H1 (cell line): ENCODE measurements around the gene DMAC2. TPM values are rescaled to one million over a fixed set of nuclear protein-coding genes. Genes with fewer than 3 reads are reported as not detected.

Source experiments
- CTCF ChIA-PET: fragments of 300-600 bp; sonication (Branson Sonifier 250); formaldehyde crosslinking; loops from one replicate; lab custom pipeline; 2021; ENCODE audit not compliant: partially characterized antibody; lab: Charles Lee
- POLR2A ChIA-PET: fragments of 300-600 bp; sonication (Branson Sonifier 250); formaldehyde crosslinking; loops from one replicate; lab custom pipeline; 2021; ENCODE audit warnings: inconsistent platforms; ENCODE audit not compliant: partially characterized antibody; lab: Charles Lee
- DNase-seq, 2 experiments: peaks; one replicate each; pipeline versions ENCODE4 v3.0.0 to v3.0.0-alpha.2; 2010 to 2022; ENCODE audit warnings: low spot score in 2 of 2, low read depth in 1 of 2, mixed read lengths in 1 of 2
- FAIRE-seq: peaks from 2 replicates; lab custom pipeline; 2011; peaks lifted over from hg19 to GRCh38; lab: Jason Lieb, UNC
- H2AFZ ChIP-seq: 2 replicates; pipeline ENCODE4 v1.8.1; 2012; ENCODE audit warnings: low read length, inconsistent platforms
- H2AK5ac ChIP-seq: 2 replicates; pipeline ENCODE4 v1.6.1; 2013; ENCODE audit warnings: low read depth, low read length
- H2BK120ac ChIP-seq: replicated peaks from 2 replicates; pipeline ENCODE3; 2013; ENCODE audit warnings: low read depth, low read length, inconsistent platforms
- H2BK12ac ChIP-seq: 2 replicates; pipeline ENCODE4 v1.6.1; 2013; ENCODE audit warnings: low read depth, low read length
- H2BK15ac ChIP-seq: 2 replicates; pipeline ENCODE4 v1.6.1; 2013; ENCODE audit warnings: low read length
- H2BK20ac ChIP-seq: 2 replicates; pipeline ENCODE4 v1.6.1; 2013; ENCODE audit warnings: low read length
- H2BK5ac ChIP-seq: 2 replicates; pipeline ENCODE4 v1.6.1; 2013; ENCODE audit warnings: low read depth, low read length
- H3K14ac ChIP-seq: 2 replicates; pipeline ENCODE4 v1.6.1; 2013; ENCODE audit warnings: inconsistent platforms; ENCODE audit not compliant: insufficient read length
- H3K18ac ChIP-seq: 2 replicates; pipeline ENCODE4 v1.6.1; 2013; ENCODE audit warnings: low read length; ENCODE audit errors: extremely low read depth
- H3K23ac ChIP-seq: 2 replicates; pipeline ENCODE4 v1.6.1; 2013; ENCODE audit warnings: inconsistent platforms; ENCODE audit not compliant: insufficient read length
- H3K23me2 ChIP-seq: 2 replicates; pipeline ENCODE4 v1.6.1; 2013; ENCODE audit warnings: low read depth, low read length
- H3K27ac ChIP-seq: 2 replicates; pipeline ENCODE4 v1.6.1; 2011; ENCODE audit warnings: low read depth, low read length, inconsistent platforms
- H3K27me3 ChIP-seq, 4 experiments: replicated peaks in 1 of 4; 1 replicate in 1 of 4; 2 replicates in 3 of 4; pipeline versions ENCODE4 v1.6.1 to v1.8.1; 2011 to 2013; ENCODE audit warnings: low read length in 3 of 4, mild to moderate bottlenecking in 3 of 4, inconsistent platforms in 2 of 4, mixed read lengths in 2 of 4, moderate library complexity in 1 of 4; ENCODE audit not compliant: control insufficient read depth in 3 of 4, insufficient read depth in 3 of 4; ENCODE audit errors: extremely low read depth in 1 of 4
- H3K36me3 ChIP-seq, 4 experiments: 2 replicates each; pipeline versions ENCODE4 v1.6.1 to v1.8.1; 2011 to 2013; ENCODE audit warnings: mild to moderate bottlenecking in 4 of 4, low read length in 3 of 4, moderate library complexity in 2 of 4, control low read depth in 1 of 4, inconsistent platforms in 1 of 4; ENCODE audit not compliant: insufficient read depth in 4 of 4, control insufficient read depth in 2 of 4
- H3K4ac ChIP-seq: replicated peaks from 2 replicates; pipeline ENCODE3; 2013; ENCODE audit warnings: low read length, low read depth, mixed read lengths, inconsistent platforms; ENCODE audit not compliant: insufficient read length
- H3K4me1 ChIP-seq, 4 experiments: replicated peaks in 1 of 4; 1 replicate in 1 of 4; 2 replicates in 3 of 4; pipeline versions ENCODE4 v1.6.1 to v1.8.1; 2011 to 2013; ENCODE audit warnings: low read length in 3 of 4, inconsistent platforms in 2 of 4, mixed read lengths in 1 of 4; ENCODE audit not compliant: insufficient read depth in 4 of 4, control insufficient read depth in 3 of 4
- H3K4me2 ChIP-seq, 2 experiments: 2 replicates each; pipeline versions ENCODE4 v1.6.1 to v1.8.1; 2011 to 2013; ENCODE audit warnings: low read depth in 2 of 2, low read length in 2 of 2, control low read depth in 1 of 2, inconsistent platforms in 1 of 2, mild to moderate bottlenecking in 1 of 2; ENCODE audit not compliant: insufficient read depth in 1 of 2
- H3K4me3 ChIP-seq, 4 experiments: fragments of 200-600, 300-600 bp in 1 of 4; sonication (generic), shearing (Covaris generic), sonication (Bioruptor Twin) in 1 of 4; 2 replicates each; pipeline versions ENCODE4 v1.5.1 to v1.8.1; 2011 to 2016; ENCODE audit warnings: low read length in 4 of 4, low read depth in 3 of 4, control low read depth in 2 of 4, inconsistent platforms in 2 of 4, mild to moderate bottlenecking in 2 of 4, mixed read lengths in 1 of 4, moderate library complexity in 1 of 4; ENCODE audit not compliant: insufficient read depth in 2 of 4; ENCODE audit errors: extremely low read depth in 1 of 4
- H3K56ac ChIP-seq: replicated peaks from 2 replicates; pipeline ENCODE3; 2013; ENCODE audit warnings: low read depth, mild to moderate bottlenecking, mixed read lengths, low read length, inconsistent platforms; ENCODE audit not compliant: insufficient read length
- H3K79me1 ChIP-seq: 2 replicates; pipeline ENCODE4 v1.6.1; 2013; ENCODE audit warnings: low read depth, low read length, control low read depth
- H3K79me2 ChIP-seq, 2 experiments: 2 replicates each; pipeline versions ENCODE4 v1.6.1 to v1.8.1; 2012 to 2013; ENCODE audit warnings: low read length in 2 of 2, mild to moderate bottlenecking in 2 of 2, inconsistent platforms in 1 of 2; ENCODE audit not compliant: insufficient read depth in 2 of 2, control insufficient read depth in 1 of 2
- H3K9ac ChIP-seq, 4 experiments: replicated peaks in 1 of 4; 1 replicate in 1 of 4; 2 replicates in 3 of 4; pipeline versions ENCODE4 v1.6.1 to v1.8.1; 2011 to 2013; ENCODE audit warnings: low read depth in 3 of 4, low read length in 3 of 4, control low read depth in 2 of 4, mild to moderate bottlenecking in 2 of 4, moderate library complexity in 2 of 4, inconsistent platforms in 1 of 4; ENCODE audit errors: extremely low read depth in 1 of 4
- H3K9me3 ChIP-seq, 2 experiments: 2 replicates each; pipeline versions ENCODE4 v1.6.1 to v1.8.1; 2012 to 2013; ENCODE audit warnings: mild to moderate bottlenecking in 2 of 2, moderate library complexity in 2 of 2, control low read depth in 1 of 2, inconsistent platforms in 1 of 2, low read depth in 1 of 2, low read length in 1 of 2, mixed read lengths in 1 of 2; ENCODE audit not compliant: insufficient read depth in 2 of 2
- H4K20me1 ChIP-seq, 2 experiments: replicated peaks in 1 of 2; 2 replicates each; pipeline versions ENCODE3 to v1.8.1; 2011 to 2013; ENCODE audit warnings: inconsistent platforms in 2 of 2, low read length in 2 of 2, mild to moderate bottlenecking in 1 of 2; ENCODE audit not compliant: insufficient read depth in 2 of 2, control insufficient read depth in 1 of 2
- H4K5ac ChIP-seq: 2 replicates; pipeline ENCODE4 v1.6.1; 2013; ENCODE audit warnings: low read length, low read depth, mixed read lengths, inconsistent platforms; ENCODE audit not compliant: insufficient read length
- H4K8ac ChIP-seq: 2 replicates; pipeline ENCODE4 v1.8.0; 2013; ENCODE audit warnings: mild to moderate bottlenecking, moderate library complexity, low read length, inconsistent platforms; ENCODE audit not compliant: insufficient read depth; ENCODE audit errors: extremely low read depth
- H4K91ac ChIP-seq: replicated peaks from 2 replicates; pipeline ENCODE3; 2013; ENCODE audit warnings: low read length, mixed read lengths, inconsistent platforms; ENCODE audit not compliant: insufficient read length
- CHD2 ChIP-seq: IDR thresholded peaks from 2 replicates; pipeline ENCODE4 v1.6.1; 2012; ENCODE audit warnings: low read length, improper control_type of control experiment
- SIN3A ChIP-seq, 2 experiments: IDR thresholded peaks in 1 of 2; conservative IDR thresholded peaks in 1 of 2; 2 replicates each; pipeline ENCODE4 v1.6.1; 2011 to 2012; ENCODE audit warnings: low read length in 2 of 2, improper control_type of control experiment in 1 of 2, low read depth in 1 of 2, mild to moderate bottlenecking in 1 of 2
- whole genome bisulfite sequencing, 2 experiments: shearing (Covaris generic) in 1 of 2; methylation state at CpG; one replicate each; pipeline versions ENCODE4 v1.1.6 to v1.1.7; 2013 to 2015; ENCODE audit warnings: low lambda C conversion rate in 2 of 2, mixed read lengths in 2 of 2, inconsistent platforms in 1 of 2, low coverage in 1 of 2, missing lambda C conversion rate in 1 of 2; ENCODE audit not compliant: insufficient replicate concordance in 2 of 2, insufficient coverage in 1 of 2, insufficient read length in 1 of 2; ENCODE audit errors: extremely low coverage in 1 of 2, missing lambda C conversion rate in 1 of 2; 5-methylcytosine and 5-hydroxymethylcytosine counted together
- polyA plus RNA-seq, 7 experiments: library from polyadenylated mRNA; depleted of rRNA in 3 of 7; stranded (reverse) in 5 of 7; unstranded in 2 of 7; fragments of >200 nt in 5 of 7; fragments of 200-250 nt in 2 of 7; gene quantifications; 1 replicate in 5 of 7; 2 replicates in 1 of 7; 4 replicates in 1 of 7; pipeline versions ENCODE4 v1.2.1 to v1.2.3, GENCODE V29; 2011 to 2013; ENCODE audit warnings: missing spikeins in 2 of 7, mixed read lengths in 2 of 7
- total RNA-seq: library from RNA; stranded (reverse); fragmentation: NEBNext Ultra II Directional; extraction: Animal tissue kit (Norgen Biotek cat#: 25700); gene quantifications from 2 replicates; pipeline ENCODE4 v1.2.1, GENCODE V29; 2021

Gene DMAC2
- total and polyA plus RNA-seq, 2 of the 8 experiments (the other 6 are each of a cell fraction or from before 2014, with no cell fraction given), result 86.8 to 170 TPM

- ChIA-PET POLR2A (no interaction called here), CTCF (interaction anchor here (0.8 to 20.4 kb wide), 4 partner anchors 10 to 149 kb away, joined by 3 to 364 read pairs (median 4); no protein-coding TSS in a partner anchor)
- Histone ChIP-seq H3K4ac (no peak overlapping the region), H3K79me2 (no peaks in the 10 kb centered on the region), H4K20me1 (no peaks in the 10 kb centered on the region), H3K4me3 (no peak overlapping the region), H3K27me3 (0 out of 7 replicates have a peak, but pooled peaks cover 0 to 3% (median 0%) of the 10 kb centered on the region in 4 experiments), H2AK5ac (no peak overlapping the region), H3K56ac (no peak overlapping the region), H3K14ac (no peak overlapping the region), H3K4me2 (no peak overlapping the region), H2BK12ac (no peak overlapping the region), H4K5ac (no peak overlapping the region), H4K8ac (no peak overlapping the region), H3K36me3 (no peaks in the 10 kb centered on the region), H3K79me1 (no peaks in the 10 kb centered on the region), H2BK20ac (no peak overlapping the region), H2BK5ac (no peak overlapping the region), H3K9ac (no peak overlapping the region), H3K18ac (no peak overlapping the region), H2BK120ac (no peak overlapping the region), H3K23me2 (no peaks in the 10 kb centered on the region), H2BK15ac (no peak overlapping the region), H4K91ac (no peak overlapping the region), H3K4me1 (no peaks in the 10 kb centered on the region), H2AFZ (no peak overlapping the region), H3K27ac (no peak overlapping the region), H3K23ac (no peak overlapping the region), H3K9me3 (no peaks in the 10 kb centered on the region)
- DNase-seq (peak in 1 of 2 experiments; percentile 27), FAIRE-seq (no peak)
- 56% methylated on average over 5 of the region's 5 CpGs; no CpG with 5 or more reads in 1 of the 2 experiments for WGBS, 2 experiments
- TF ChIP-seq CHD2 (no peak), SIN3A (conservative IDR thresholded peaks at IDR 0.05 in 1 of 2, IDR thresholded peaks at IDR 0.05 in 1 of 2; ENCODE audit: low read depth in 1 of 2, low read length in 2 of 2) (no peak)
Measured at GRCh38 chr19:41445575-41445974, 5.9 kb upstream of the DMAC2 start.
